GDM1 (cell line): ENCODE data around the gene NOCT.
"Not testable (repeated sequence)": the region's sequence is repeated elsewhere in the genome, so short reads cannot be mapped to it uniquely, and the experiment has no call there.

Experiments
- DNase-seq: peaks from one replicate; lab custom pipeline; 2025; lab: John Stamatoyannopoulos, UW

NOCT gene

GRCh38 chr4:139015269-139015947 is at the start of gene NOCT:
Gene NOCT, plus strand, starts transcription at chr4:139015781. Its CDS starts 201 bp downstream, at chr4:139015982.
- DNase-seq, result peak; percentile 79

GRCh38 chr4:138967313-138967712 is 48.3 kb upstream of the NOCT start:
- DNase-seq, result no peak

DNA sequence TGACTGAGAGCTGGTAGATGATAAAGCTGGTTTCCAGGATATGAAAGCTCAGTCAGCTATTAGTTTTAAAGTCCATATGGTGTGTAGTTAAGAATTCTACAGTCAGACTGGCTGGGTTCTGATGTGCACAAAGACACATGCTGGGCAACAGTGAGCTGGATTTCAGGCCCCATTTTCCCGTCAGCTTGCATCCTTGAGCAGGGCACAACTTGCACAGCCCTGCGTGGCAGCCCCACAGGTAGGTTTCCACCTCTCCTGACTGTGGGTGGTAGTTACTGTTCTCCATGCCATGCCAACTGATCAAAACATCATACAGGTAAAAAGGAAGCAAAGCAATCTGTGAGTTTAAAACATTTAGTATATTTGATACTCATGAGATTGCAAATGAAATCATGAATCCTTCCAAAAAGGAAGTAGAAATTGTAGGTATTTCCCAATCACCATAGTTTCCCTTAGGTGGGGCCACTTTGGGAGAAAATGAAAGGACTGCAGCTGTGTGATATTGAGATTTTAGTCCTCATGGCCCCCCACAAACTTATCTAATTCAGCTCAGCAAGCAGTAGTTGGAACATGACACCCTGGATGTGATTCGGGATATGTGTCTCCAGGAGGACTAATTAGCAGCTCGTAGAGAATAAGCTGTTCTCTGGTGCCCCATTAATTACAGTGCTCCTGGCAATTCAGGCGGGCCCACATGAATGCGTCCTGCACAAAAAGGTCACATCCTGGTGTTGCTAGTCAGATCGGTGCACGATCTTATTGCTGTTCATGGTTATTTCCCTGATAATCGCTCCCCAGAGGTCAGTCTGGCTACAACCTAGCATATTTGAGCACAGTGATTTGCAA is 42.4 kb upstream of the NOCT start:
- no peak for DNase-seq

- no peak for DNase-seq
These were observed 40.4 kb upstream of the NOCT start for GRCh38 chr4:138975225-138975624.

DNA sequence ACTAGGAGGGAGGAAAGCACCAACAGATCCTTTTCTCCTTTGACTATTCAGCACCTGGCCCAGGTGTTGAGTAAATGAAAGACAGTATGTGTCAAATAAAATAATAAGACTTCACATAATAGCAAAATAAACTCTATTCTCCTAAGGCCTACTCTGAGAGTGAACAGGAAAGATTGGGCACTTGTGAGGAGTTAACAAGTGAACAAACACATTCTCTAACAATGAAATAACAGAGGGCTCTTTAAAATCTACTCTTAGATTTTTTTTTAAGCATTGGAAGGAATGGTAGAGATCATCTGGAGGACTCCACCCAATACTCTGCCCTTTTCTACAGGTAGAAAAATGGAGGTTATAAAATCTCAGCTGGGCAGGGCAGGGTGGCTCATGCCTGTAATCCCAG is 39.1 kb upstream of the NOCT start:
- DNase-seq, result no peak

DNA sequence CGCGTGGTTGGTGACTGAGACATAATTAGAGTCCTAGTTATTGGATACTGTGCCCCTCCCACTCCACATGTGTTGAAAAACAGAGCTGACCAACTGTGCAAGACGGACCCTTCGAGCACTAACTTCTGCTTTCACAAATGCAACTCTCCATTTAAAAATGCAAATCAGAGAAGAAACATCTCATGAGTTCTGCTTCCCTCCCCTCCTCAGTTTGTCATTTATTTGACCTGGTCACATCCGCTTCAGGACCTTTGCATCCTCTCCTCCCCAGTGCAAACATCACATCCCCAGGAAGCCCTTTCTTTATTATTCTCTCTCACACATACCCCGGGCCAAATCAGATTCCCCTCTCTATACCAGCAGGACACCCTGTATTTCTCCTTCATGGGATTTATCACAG is 38.1 kb upstream of the NOCT start:
- DNase-seq, result no peak

GRCh38 chr4:138978028-138978585 is 37.5 kb upstream of the NOCT start:
- no peak for DNase-seq

DNA sequence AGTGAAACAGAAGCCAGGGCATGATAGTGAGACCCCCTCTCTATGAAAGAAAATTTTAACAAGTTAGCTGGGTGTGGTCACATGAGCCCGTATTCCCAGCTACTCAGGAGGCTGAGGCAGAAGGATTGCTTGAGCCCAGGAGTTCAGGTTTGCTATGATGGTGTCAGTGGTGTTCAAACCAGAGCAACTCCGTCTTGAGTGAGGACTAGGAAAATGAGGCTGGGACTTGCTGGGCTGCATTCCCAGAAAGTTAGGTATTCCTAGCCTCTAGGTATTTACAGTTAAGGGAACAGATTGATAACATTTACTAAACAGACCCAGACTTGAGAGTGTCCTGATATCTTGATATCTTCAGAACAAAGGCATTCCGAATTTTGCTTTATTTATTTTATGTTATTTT is 37.0 kb upstream of the NOCT start:
- DNase-seq, result no peak

DNA sequence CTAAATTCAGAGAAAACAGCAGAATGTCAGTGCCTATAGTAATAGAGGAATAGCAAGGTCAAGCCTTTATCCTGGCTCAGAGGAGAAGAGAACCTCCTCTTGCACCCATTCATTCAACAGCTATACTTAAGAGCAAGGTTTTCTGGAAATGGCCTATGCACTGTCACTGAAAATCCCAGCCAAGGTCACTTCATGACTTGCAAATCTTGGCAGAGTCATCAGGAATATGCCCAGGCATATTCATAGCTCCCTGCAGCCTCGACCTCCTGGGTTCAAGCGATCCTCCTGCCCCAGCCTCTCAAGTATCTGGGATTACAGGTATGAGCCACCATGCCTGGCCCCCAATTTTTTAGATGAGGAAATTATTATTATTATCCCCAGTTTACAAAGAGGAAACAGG is 35.8 kb upstream of the NOCT start:
- no peak for DNase-seq

- no peak for DNase-seq
These were observed 33.6 kb upstream of the NOCT start for GRCh38 chr4:138981930-138982390.

GRCh38 chr4:138982754-138983153 is 32.8 kb upstream of the NOCT start:
- DNase-seq, result no peak

DNA sequence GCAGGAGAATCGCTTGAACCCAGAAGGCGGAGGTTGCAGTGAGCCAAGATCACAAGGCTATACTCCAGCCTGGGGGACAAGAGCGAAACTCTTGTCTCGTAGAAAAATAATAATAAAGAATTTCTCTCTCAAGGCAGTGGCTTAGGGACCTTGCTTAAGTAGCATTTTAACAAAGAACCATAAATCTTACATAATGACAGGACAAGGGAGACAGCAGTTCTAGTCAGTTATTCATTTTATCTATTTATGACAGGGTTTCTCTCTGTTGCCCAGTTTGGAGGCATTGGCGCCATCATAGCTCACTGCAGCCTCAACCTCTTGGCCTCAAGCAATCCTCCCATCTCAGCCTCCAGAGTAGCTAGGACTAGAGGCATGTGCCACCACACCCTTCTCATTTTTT is 31.9 kb upstream of the NOCT start:
- DNase-seq, result no peak

DNA sequence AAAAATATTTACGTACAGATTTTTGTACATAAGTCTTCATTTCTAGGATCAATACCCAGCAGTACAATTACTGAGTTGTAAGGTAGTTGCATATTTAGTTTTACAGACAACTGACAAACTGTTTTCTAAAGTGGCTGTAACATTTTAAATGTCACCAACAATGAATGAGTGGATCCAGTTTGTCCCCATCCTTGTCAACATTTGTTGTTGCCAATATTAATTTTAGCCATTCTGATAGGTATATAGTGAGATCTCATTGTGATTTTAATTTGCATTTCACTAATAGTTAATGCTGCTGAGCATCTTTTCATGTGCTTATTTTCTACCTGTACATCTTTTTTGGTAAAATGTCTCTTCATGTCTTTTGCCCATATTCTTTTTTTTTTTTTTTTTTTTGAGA is 30.9 kb upstream of the NOCT start:
- no peak for DNase-seq

DNA sequence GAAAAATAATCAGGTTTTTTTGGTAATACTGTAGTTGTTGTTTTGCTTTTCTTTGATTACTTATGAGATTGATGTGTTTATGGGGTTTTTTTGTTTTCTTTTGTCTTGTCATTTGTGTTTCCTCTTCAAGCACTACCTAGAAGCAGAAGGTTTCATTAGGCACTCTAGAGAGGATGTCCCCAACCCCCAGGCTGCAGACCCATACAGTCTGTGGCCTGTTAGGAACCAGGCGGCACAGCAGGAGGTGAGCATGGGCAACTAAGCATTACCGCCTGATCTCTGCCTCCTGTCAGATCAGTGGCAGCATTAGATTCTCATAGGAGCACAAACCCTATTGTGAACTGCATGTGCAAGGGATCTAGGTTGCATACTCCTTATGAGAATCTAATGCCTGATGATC is 22.9 kb upstream of the NOCT start:
- no peak for DNase-seq

GRCh38 chr4:138996090-138996489 is 19.5 kb upstream of the NOCT start:
- DNase-seq, result no peak

DNA sequence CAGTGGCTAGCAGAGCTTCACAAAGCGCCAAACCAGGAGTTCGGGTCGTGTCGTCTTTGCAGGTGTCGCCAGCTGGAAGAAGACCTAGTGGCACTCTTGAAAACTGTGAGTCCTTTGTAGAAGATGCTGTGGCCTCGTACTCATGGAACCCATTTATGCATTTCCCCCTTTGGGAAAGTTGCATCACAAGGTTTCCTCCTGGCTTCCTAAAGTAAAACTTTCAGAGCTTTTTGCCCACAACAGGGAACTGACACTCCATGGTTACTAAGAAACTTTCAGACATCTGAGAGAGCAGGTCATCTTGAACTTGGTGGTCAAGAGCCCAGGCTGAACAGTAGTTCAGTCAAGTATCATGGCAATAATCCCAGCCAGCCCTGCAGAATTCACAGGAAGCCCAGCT is 15.9 kb upstream of the NOCT start:
- DNase-seq, result no peak

- not testable (repeated sequence) for DNase-seq
These were observed 15.4 kb upstream of the NOCT start for GRCh38 chr4:139000134-139000533.

DNA sequence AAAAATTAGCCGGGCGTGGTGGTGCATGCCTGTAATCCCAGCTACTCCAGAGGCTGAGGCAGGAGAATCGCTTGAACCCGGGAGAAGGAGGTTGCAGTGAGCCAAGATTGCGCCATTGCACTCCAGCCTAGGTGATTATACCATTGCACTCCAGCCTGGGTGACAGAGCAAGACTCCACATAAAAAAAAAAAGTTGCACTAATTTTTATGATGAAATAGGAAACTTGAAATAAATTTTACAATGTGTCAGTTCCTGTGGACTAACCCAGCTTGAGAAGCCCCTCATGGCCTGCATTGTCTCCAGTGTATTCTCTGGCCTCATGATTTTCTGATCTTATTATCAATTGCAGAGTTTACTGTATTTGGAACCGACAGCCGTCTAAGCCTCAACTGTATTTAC is 14.2 kb upstream of the NOCT start:
- DNase-seq, result not testable (repeated sequence)

DNA sequence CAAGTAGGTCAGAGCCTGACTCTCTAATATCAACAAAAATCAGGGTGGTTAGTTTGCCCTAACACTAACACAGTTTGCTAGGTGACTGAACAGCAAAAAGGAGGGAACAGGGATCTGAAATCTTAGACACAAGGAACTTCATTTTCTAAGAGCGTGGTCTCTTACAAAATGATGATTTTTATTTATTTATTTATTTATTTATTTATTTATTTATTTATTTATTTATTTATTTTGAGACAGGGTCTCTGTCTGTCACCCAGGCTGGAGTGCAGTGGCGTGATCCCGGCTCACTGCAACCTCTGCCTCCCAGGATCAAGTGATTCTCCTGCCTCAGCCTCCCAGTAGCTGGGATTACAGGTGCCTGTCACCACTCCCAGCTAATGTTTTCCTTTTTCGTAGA is 11.9 kb upstream of the NOCT start:
- DNase-seq, result not testable (repeated sequence)

- DNase-seq, result no peak
These were observed 9.8 kb upstream of the NOCT start for GRCh38 chr4:139005774-139006173.

- DNase-seq, result no peak
These were observed 7.9 kb upstream of the NOCT start for GRCh38 chr4:139007640-139008039.

DNA sequence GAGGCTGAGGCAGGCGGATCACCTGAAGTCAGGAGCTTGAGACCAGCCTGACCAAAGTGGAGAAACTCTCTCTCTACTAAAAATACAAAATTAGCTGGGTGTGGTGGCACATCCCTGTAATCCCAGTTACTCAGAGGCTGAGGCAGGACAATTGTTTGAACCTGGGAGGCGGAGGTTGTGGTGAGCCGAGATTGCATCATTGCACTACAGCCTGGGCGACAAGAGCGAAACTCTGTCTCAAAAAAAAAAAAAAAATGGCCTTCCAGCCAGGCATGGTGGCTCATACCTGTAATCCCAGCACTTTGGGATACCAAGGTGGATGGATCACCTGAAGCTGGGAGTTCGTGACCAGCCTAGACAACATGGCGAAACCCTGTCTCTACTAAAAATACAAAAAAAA is 7.3 kb upstream of the NOCT start:
- not testable (repeated sequence) for DNase-seq

DNA sequence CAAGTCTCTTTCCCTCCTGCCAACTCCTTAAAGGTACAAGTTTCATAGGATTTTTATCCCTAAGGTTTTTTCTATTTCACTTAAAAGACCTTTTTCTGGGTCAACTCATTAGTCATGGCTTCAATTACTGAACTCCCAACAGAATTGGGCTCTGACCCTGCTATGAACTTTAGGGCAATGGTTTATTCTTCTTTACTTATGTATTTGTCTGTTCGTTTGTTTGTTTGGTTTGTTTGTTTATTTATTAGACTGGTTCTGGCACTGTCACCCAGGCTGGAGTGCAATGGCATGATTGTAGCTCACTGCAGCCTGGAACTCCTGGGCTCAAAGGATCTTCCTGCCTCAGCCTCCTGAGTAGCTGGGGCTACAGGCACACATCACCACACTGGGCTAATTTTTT is 5.9 kb upstream of the NOCT start:
- no peak for DNase-seq
